GM18502 (cell line): ENCODE measurements around the gene PTPRG.
"Not testable (repeated sequence)": the region's sequence is repeated elsewhere in the genome, so short reads cannot be mapped to it uniquely, and the experiment has no call there.

Source experiments
- ATAC-seq: cut with Tn5 transposase; IDR thresholded peaks from one replicate; pipeline ENCODE4 v1.9.1; 2021; ENCODE audit warnings: mild to moderate bottlenecking; ENCODE audit not compliant: unreplicated experiment, poor library complexity

Gene PTPRG

GRCh38 chr3:62011666-62012065 is 450.3 kb downstream of the PTPRG start:
- no peak for ATAC-seq

GRCh38 chr3:62013951-62014350 is 452.6 kb downstream of the PTPRG start:
- ATAC-seq: no peak

DNA sequence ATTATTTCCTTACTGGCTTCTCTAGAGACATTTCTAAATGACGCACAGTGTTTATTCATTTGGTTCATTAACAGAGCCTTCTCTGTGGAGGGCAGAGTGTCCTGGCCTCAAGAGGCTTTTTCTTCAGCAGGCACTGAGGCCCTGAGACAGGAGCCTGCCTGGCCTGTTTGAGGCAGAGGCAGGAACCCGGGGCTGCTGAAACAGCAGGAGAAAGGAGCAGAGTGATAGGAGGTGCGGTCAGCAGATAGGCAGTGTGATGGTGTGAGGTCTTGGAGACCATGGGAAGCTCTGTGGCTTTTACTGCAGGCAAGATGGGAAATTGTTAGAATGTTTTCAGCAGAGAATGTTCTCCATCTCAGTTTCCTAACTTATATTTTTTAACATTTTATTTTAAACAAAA is 453.7 kb downstream of the PTPRG start:
- ATAC-seq: no peak

DNA sequence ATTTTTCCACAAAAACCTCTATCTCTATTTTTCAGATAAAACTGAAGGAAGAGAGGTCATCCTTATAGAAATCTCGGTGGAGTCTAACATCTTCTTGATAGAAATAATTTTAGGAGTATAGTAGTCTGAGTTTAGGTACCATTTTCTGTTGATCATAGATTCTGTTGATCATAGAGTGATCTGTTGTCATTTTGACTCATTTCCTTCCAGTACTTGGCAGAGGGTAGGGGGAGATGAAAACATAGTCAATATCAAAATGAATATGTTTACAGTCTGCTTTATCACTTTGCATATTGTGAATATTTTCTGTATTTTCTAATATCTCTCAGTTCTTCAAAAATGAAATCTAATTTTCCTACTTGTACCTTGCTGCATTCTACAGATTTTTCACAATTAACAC is 458.5 kb downstream of the PTPRG start:
- ATAC-seq: no peak

DNA sequence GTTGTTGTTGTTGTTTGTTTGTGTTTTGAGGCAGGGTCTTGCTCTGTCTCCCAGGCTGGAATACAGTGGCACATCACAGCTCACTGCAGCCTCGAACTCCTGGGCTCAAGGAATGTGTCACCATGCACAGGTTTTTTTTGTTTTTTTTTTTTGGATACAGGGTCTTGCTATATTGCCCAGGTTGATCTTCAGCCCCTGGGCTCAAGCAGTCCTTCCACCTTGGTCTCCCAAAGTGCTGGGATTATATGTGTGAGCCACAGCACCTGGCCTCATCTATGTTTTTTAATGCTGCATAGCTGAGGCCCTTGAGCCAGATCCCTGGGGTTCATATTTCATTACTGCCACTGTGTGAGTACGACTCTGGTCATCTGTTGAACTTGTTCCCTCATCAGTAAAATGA is 459.3 kb downstream of the PTPRG start:
- ATAC-seq: no peak

DNA sequence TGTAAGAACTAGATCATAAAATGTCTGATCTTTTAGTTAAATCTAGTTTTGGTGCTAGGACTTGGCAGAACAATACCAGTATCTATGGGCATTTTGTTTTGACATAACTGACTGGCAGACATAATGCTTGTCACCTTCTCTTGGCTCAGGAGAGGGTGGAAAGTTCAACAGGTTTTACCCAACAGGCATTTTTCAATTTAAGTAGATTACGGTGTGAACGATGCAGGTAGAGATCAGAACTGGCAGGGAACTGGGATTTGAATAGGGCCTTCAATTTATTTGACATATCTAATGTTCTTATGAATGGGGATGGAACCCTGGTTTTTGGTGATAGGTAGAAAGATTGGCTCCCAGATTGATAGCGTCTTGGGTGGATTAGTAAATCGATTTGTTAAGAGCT is 460.9 kb downstream of the PTPRG start:
- no peak for ATAC-seq

DNA sequence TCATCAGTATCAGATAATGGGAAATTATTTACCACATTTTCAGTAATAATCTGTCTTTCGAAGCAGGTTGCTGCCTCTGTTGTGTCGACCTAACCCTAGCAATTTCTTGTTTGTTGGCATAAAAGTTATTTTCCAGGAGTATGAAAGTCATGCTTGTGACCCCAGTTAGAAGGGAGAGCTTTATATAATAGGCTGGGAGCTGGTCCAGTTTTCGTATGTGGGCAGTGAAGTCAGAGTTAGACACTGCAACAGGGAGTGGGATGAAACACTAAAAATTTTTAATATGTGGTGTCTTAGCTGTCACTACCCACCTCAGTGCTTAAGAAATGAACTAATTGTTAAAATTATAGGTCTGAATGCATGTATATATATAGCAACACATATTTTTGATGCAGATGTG is 463.5 kb downstream of the PTPRG start:
- ATAC-seq: no peak

DNA sequence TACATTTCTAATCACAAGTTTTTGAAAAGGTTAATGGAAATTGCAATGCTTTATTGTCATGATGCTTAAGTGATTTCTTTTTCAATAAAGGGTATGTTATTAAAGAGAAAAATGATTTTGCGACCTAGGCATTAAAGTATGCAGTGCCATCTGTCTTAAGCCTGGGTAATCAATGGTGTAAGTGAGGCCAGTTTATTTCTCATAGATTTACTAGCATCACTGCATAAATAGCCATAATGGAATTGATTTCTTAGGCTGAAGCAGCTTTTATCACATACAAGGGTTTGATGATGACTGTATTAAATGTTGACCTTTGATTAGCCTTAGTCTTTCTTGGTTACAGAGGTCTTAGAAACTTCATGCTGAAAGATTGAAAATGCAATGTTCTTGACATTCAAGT is 464.5 kb downstream of the PTPRG start:
- ATAC-seq: no peak

- no peak for ATAC-seq
Measured at GRCh38 chr3:62027241-62027640, 465.9 kb downstream of the PTPRG start.

- ATAC-seq: no peak
Measured at GRCh38 chr3:62027796-62028195, 466.4 kb downstream of the PTPRG start.

- ATAC-seq: no peak
Measured at GRCh38 chr3:62028236-62028635, 466.9 kb downstream of the PTPRG start.

DNA sequence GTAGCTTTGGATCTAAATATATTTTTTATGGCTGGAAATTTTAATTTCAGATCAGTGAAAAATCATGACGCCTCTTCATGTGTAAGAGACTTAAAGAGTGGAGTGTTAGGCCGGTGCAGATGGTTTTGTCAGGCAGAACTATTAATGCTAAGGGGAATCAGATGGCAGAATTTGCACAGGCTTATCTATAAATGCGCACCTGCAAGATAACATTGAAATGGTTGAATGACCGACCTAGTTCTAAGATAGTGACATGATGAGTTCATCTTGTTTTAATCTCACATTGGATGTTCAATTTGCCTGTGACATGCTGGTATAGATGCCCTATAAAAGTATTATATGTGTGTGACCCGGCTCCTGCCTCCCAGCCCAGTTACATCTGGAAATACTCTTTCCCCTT is 471.4 kb downstream of the PTPRG start:
- no peak for ATAC-seq

DNA sequence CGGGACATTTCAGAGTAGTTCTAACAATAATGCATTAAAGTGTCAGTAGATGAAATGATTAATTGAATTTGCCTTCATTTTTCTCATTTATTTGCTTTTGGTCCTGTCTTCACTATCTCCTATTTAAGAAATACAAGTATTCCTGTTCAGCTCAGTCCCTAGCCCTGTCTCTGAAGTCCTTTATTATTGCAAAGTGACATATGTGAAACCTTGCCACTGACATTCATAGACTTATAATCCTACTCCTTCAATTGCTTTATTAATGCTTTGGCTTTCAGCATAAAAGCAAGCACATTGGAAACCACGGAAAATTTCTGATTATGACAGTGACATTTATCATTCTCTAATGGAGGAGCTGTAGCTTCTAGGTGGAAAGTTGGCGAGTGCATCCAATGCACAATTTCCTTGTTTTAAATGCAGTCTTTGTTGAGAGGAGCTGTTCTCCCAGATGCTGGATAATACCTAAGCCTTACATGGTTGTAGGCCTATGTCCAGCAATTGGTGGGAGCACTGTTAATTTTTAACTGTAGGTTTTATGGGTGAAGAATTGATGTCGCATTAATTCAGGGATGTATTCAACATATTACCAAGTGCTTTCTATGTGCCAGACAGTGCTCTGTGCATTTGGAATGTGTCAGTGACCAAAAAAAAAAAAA is 474.2 kb downstream of the PTPRG start:
- no peak for ATAC-seq

GRCh38 chr3:62036726-62037125 is 475.4 kb downstream of the PTPRG start:
- ATAC-seq: no peak

GRCh38 chr3:62038798-62039197 is 477.4 kb downstream of the PTPRG start:
- ATAC-seq: not testable (repeated sequence)

DNA sequence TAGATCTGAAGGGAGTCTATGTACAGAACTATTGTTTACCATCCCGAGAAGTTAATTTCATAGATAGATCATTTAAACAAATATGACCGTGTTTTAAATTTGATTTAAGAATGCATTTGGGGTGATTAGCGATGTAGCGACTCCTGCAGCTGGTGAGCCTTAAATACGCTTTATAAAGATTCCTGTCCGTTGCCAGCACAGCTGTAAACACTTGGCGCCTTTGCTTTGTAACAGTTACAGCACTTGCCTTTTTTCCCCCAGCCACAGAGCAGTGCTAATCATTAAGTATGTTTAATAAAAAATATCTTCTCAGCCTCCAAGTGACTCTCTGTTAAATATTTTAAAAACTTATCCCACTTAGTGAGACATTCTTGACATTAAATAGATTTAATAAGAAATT is 478.2 kb downstream of the PTPRG start:
- ATAC-seq: no peak

- ATAC-seq: no peak
Measured at GRCh38 chr3:62041681-62042080, 480.3 kb downstream of the PTPRG start.

GRCh38 chr3:62044874-62045411 is 483.6 kb downstream of the PTPRG start:
- ATAC-seq: no peak

DNA sequence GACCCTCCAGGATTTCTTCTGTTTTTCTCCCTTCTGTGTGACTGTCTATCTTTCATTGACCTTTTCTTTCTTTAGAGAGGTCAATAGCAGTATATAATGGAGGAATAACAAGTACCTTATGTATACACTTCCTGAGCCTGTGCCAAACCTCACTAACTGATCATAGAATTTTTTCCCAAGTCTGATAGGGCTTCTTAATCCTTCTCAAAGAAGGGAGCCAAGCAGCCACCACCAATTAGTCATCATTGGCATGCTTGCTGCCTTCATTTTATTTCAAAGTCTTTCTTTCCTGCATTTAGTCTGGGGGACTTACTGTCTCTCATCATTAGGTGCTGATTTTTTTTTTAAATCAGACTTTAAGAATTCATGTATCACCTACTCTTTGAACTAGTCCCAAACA is 485.0 kb downstream of the PTPRG start:
- ATAC-seq: no peak

DNA sequence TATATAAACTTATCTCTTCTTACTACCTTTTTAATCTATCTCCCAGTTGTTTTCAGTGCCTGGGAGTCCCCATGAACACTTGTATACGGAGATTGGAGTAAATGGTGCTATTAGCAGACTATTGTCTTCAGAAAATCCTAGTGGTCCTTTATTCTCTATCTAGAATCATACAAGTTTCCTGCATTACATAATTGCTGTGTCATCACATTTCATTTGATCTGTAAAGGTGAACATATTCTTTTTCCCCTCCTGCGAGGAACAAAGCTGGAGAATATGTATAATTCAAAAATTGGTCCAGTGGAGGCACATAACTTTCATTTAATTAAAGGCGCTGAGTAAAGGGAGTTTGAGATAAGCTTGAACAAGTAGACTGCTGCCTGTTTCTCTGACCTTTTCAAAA is 487.2 kb downstream of the PTPRG start:
- no peak for ATAC-seq

DNA sequence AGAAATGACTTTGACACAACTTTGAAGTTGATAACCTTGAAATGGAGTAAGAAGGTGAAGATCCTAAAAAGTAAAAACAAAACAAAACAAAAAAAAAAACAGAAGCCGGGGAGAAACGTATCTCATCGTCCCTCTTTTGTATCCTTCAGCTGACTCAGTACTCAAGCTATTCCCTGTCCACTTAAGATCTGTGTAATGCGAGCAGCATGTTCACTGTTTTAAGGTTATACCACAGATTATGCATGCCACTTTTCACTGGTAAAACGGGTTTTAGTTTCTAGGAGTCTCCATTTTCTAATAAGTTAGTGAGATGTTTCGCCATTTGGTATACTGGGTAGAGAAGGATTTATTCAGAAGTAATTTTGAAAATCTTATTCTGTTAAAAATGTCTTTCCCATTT is 487.7 kb downstream of the PTPRG start:
- ATAC-seq: no peak

GRCh38 chr3:62051506-62051905 is 490.1 kb downstream of the PTPRG start:
- no peak for ATAC-seq

- ATAC-seq: no peak
Measured at GRCh38 chr3:62052331-62052730, 491.0 kb downstream of the PTPRG start.
